Ishikawa (cell line): ENCODE measurements around the gene MFN1.

Experiments used
- CEBPB ChIP-seq: IDR thresholded peaks from 2 replicates; pipeline ENCODE4 v1.6.1; 2012
- NFIC ChIP-seq: IDR thresholded peaks from 2 replicates; pipeline ENCODE4 v1.6.1; 2012
- TAF1 ChIP-seq: IDR thresholded peaks from 2 replicates; pipeline ENCODE4 v1.6.1; 2012; ENCODE audit warnings: low read depth, mild to moderate bottlenecking
- TF ChIP-seq, protein P1 (sequence below): IDR thresholded peaks from 2 replicates; pipeline ENCODE4 v1.6.1; 2012
- TF ChIP-seq, protein P2 (sequence below): IDR thresholded peaks from 2 replicates; pipeline ENCODE4 v1.6.1; 2012; ENCODE audit warnings: low read depth, mild to moderate bottlenecking

DNA sequence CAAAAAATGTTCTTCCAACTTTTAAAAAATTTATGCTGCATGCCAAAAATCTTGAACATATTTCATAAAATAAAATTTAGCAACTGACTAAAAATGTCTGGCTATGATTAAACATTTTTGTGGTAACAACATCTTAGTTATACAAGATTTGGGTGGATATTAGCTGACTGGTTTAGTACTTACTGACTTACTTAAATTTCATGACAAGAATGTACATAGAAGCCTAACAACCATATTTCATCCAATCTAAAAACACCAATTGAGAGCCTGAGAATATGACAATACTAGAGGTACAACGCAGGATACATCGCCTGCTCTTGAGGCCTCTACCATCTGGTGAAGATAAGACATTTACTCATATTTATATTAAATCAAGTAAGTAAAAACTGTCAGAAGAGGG, 69.2 kb downstream of the MFN1 start:
- TF ChIP-seq, protein P1, sequence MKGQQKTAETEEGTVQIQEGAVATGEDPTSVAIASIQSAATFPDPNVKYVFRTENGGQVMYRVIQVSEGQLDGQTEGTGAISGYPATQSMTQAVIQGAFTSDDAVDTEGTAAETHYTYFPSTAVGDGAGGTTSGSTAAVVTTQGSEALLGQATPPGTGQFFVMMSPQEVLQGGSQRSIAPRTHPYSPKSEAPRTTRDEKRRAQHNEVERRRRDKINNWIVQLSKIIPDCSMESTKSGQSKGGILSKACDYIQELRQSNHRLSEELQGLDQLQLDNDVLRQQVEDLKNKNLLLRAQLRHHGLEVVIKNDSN: no peak
- no peak for TF ChIP-seq TAF1
- no peak for TF ChIP-seq NFIC
- TF ChIP-seq, protein P2, sequence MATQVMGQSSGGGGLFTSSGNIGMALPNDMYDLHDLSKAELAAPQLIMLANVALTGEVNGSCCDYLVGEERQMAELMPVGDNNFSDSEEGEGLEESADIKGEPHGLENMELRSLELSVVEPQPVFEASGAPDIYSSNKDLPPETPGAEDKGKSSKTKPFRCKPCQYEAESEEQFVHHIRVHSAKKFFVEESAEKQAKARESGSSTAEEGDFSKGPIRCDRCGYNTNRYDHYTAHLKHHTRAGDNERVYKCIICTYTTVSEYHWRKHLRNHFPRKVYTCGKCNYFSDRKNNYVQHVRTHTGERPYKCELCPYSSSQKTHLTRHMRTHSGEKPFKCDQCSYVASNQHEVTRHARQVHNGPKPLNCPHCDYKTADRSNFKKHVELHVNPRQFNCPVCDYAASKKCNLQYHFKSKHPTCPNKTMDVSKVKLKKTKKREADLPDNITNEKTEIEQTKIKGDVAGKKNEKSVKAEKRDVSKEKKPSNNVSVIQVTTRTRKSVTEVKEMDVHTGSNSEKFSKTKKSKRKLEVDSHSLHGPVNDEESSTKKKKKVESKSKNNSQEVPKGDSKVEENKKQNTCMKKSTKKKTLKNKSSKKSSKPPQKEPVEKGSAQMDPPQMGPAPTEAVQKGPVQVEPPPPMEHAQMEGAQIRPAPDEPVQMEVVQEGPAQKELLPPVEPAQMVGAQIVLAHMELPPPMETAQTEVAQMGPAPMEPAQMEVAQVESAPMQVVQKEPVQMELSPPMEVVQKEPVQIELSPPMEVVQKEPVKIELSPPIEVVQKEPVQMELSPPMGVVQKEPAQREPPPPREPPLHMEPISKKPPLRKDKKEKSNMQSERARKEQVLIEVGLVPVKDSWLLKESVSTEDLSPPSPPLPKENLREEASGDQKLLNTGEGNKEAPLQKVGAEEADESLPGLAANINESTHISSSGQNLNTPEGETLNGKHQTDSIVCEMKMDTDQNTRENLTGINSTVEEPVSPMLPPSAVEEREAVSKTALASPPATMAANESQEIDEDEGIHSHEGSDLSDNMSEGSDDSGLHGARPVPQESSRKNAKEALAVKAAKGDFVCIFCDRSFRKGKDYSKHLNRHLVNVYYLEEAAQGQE: no peak
- no peak for TF ChIP-seq CEBPB
